Fibroblast of pulmonary artery (primary cell): ENCODE measurements around the gene PRIM2.
"Not testable (repeated sequence)": the region's sequence is repeated elsewhere in the genome, so short reads cannot be mapped to it uniquely, and the experiment has no call there.

Experiments used
- DNase-seq: peaks from one replicate; pipeline ENCODE4 v3.0.0-alpha.2; 2010; ENCODE audit warnings: low read depth
- H3K4me3 ChIP-seq: replicated peaks from 2 replicates; pipeline ENCODE4 v1.5.1; 2011; ENCODE audit warnings: low read depth, mild to moderate bottlenecking, control low read depth, low read length, moderate library complexity
- CTCF ChIP-seq: IDR thresholded peaks from 2 replicates; pipeline ENCODE4 v1.5.1; 2011; ENCODE audit warnings: mild to moderate bottlenecking, control low read depth, low read length, inconsistent platforms; ENCODE audit errors: missing control alignments

The PRIM2 gene

GRCh38 chr6:57577023-57577422 lies 259.6 kb downstream of the PRIM2 start:
- not testable (repeated sequence) for H3K4me3 ChIP-seq

GRCh38 chr6:57579489-57579888 lies 262.1 kb downstream of the PRIM2 start:
- peak; percentile 26 for TF ChIP-seq CTCF
- H3K4me3 ChIP-seq: not testable (repeated sequence)
- DNase-seq: peak; percentile 14

More at GRCh38 chr6:57577023-57577422, 259.6 kb downstream of the PRIM2 start:
- DNase-seq: not testable (repeated sequence)

GRCh38 chr6:57581586-57581985 lies 264.2 kb downstream of the PRIM2 start:
- not testable (repeated sequence) for H3K4me3 ChIP-seq, DNase-seq

- peak; percentile 46 for DNase-seq
- H3K4me3 ChIP-seq: not testable (repeated sequence)
Measured at GRCh38 chr6:57601105-57601504, 283.7 kb downstream of the PRIM2 start.

GRCh38 chr6:57605303-57605702 lies 287.9 kb downstream of the PRIM2 start:
- DNase-seq: peak; percentile 6
- H3K4me3 ChIP-seq: not testable (repeated sequence)

- not testable (repeated sequence) for DNase-seq, H3K4me3 ChIP-seq
Measured at GRCh38 chr6:57606331-57606730, 288.9 kb downstream of the PRIM2 start.

GRCh38 chr6:57610612-57611011 lies 293.2 kb downstream of the PRIM2 start:
- not testable (repeated sequence) for H3K4me3 ChIP-seq, DNase-seq

- H3K4me3 ChIP-seq, DNase-seq: not testable (repeated sequence)
Measured at GRCh38 chr6:57618959-57619358, 301.5 kb downstream of the PRIM2 start.

GRCh38 chr6:57631773-57632172 lies 314.3 kb downstream of the PRIM2 start:
- H3K4me3 ChIP-seq, DNase-seq: not testable (repeated sequence)

GRCh38 chr6:57658526-57658925 lies 341.1 kb downstream of the PRIM2 start:
- not testable (repeated sequence) for H3K4me3 ChIP-seq
- DNase-seq: peak; percentile 13

GRCh38 chr6:57659794-57660193 lies 342.4 kb downstream of the PRIM2 start:
- not testable (repeated sequence) for DNase-seq, H3K4me3 ChIP-seq

- DNase-seq, H3K4me3 ChIP-seq: not testable (repeated sequence)
Measured at GRCh38 chr6:57660940-57661339, 343.5 kb downstream of the PRIM2 start.

GRCh38 chr6:57668108-57668507 lies 350.7 kb downstream of the PRIM2 start:
- not testable (repeated sequence) for DNase-seq, H3K4me3 ChIP-seq

GRCh38 chr6:57671237-57671636 lies 353.8 kb downstream of the PRIM2 start:
- DNase-seq, H3K4me3 ChIP-seq: not testable (repeated sequence)
